LNCaP clone FGC (cell line): ENCODE data around the gene MYEOV.

Source experiments
- DNase-seq: peaks from one replicate; pipeline ENCODE4 v3.0.0-alpha.2; 2011; ENCODE audit warnings: low read depth
- H3K4me3 ChIP-seq: 2 replicates; pipeline ENCODE4 v1.5.1; 2011; ENCODE audit warnings: mild to moderate bottlenecking, low read depth, low read length, control low read depth
- TF ChIP-seq, protein P1 (sequence below): IDR thresholded peaks from 2 replicates; pipeline ENCODE4 v1.5.1; 2012; ENCODE audit warnings: mild to moderate bottlenecking; ENCODE audit not compliant: control insufficient read depth, insufficient read depth; ENCODE audit errors: extremely low read depth

Gene MYEOV

DNA sequence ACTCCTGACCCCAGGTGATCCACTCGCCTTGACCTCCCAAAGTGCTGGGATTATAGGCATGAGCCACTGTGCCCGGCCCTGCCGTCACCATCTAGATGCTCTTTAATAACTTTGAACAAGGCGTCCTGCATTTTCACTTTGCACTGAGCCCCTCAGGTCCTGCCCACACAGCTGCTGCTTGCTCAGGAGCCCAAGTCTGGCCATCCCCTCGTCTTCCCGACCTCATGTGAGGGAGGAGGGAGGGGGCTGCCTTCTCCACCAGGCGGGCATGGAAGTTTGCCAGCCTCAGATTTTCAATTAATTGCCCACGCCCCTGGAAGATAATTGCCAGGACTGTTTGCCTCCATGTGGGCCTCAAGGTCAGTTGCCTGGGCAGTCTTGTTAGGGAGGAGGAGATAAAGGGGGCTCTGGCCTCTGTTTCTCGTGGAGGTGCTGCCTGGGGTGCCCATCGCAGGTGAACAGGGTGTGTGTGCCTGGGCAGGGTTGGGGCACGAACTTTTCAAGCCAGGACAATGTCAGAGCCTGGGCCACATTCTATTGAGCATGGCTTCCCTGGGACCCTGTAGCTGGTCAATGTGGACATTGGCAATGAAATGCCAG is 27.9 kb upstream of the MYEOV start:
- TF ChIP-seq, protein P1, sequence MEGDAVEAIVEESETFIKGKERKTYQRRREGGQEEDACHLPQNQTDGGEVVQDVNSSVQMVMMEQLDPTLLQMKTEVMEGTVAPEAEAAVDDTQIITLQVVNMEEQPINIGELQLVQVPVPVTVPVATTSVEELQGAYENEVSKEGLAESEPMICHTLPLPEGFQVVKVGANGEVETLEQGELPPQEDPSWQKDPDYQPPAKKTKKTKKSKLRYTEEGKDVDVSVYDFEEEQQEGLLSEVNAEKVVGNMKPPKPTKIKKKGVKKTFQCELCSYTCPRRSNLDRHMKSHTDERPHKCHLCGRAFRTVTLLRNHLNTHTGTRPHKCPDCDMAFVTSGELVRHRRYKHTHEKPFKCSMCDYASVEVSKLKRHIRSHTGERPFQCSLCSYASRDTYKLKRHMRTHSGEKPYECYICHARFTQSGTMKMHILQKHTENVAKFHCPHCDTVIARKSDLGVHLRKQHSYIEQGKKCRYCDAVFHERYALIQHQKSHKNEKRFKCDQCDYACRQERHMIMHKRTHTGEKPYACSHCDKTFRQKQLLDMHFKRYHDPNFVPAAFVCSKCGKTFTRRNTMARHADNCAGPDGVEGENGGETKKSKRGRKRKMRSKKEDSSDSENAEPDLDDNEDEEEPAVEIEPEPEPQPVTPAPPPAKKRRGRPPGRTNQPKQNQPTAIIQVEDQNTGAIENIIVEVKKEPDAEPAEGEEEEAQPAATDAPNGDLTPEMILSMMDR: no peak
- no peak for DNase-seq
- H3K4me3 ChIP-seq: no peak overlapping the region

DNA sequence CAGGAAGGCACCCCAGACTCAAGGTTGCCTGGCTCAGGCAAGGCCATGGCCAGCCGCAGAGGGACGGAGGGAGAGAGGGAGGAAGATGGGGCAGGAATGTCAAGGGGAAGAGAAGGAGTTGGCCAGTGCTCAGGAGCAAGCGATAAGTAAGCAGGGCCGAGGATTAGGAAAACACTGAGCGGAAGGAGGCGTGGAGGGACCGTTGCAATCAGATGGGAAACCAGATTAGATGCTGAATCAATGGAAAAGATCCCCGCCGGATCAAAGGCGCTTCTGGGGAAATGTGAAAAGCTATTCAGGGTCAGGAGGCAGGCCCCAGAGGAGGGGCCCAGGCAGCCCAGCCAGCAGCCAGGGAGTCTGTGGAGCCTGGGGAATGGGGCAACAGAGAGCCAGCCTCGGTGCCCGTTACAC is 26.6 kb upstream of the MYEOV start:
- TF ChIP-seq, protein P1: no peak
- DNase-seq: no peak
- no peak overlapping the region for H3K4me3 ChIP-seq

DNA sequence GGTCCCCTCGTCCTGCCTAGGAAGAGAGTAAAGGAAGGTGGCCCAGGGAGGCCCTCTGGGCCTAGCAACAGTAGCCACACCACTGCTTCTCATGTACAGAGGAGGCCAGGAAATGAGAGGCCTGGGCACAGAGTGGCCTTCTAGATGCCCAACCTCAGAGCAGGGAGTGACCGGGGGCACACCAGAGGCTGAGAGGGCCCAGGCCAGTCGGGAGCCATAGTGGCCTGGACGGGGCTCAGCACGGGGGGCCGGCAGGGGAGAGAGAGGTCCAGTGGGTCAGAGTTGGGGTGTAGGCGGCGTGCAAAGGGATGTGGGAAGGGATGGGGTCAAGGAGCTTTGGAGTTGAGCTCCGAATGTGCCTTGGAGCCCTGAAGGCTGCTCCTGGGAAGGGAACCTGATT is 25.0 kb upstream of the MYEOV start:
- TF ChIP-seq, protein P1: no peak
- no peak for DNase-seq
- H3K4me3 ChIP-seq: no peak overlapping the region

DNA sequence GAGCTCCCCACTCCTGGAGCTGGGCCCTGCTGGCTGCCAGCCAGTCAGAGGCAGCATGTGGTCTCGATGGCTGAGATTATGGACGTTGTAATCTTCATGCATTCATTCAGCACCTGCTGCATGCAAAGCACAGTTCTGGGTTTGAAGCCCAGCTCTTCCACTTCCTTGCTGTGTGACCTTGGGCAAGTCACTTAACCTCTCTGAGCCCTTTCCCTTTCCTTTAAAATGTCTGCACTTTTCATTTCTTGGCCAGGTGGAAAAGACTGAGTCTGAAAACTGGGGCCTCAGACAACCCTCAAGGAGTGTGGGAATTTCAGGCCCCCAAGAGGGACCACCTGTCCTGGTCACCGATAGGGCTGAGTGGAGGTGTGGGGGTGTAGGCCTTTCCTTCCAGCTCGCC is 24.6 kb upstream of the MYEOV start:
- H3K4me3 ChIP-seq: no peak overlapping the region
- TF ChIP-seq, protein P1: no peak
- DNase-seq: no peak

DNA sequence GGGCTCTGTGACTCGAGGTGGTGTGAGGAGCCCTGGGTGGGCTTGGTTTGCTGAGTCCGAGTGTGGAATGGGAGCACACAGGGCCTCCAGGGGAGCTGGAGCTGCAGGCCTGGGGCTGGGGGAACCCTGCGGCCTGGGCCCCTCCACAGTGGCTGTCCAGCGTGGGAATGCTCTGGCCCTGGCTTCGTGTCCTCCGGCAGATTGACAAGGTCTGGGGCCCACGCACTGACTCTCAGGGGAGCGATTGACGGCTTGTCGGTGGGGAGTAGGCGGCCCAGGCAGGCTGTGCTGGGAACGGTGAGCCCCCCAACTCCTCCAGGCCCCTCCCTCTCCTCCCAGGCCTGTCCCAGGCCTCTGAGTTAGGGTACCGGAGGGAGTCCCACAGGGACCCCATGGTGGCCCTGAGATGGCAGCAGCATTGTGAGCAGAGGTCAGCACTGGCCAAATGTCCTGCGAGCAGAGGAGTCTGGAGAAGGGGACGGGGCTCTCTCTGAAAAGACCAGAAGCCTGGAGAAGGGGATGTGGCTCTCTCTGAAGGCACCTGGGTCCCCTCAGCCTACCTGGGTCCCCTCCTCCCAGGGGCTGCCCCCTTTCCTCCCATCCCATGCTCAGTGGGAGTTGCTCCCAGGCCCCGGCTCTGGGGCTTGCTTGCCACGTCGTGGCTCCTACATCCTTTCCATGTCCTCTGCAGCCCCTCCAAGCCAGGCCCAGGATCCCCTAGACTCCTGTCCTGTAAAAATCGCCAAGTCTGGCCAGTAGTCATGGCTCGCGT is 23.8 kb upstream of the MYEOV start:
- DNase-seq: no peak
- TF ChIP-seq, protein P1: no peak
- H3K4me3 ChIP-seq: no peak overlapping the region

DNA sequence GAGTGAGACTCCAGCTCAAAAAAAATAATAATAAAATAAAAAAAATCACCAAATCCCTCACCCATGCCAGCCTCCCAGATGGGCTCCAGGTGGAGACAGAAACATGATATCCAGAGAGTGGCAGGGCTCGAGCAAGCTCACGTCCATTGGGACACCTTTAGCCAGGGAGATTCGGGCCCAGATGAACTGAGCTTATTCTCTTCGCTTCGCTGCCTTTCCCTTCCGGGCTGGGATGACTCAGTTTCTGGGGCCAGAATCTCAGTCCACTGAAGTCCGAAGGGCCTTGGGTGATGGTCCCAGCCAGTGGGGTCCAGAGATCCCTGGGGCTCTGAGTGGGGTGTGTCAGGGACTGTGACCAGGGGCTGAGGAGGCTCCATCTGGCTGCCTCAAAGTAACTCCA is 23.0 kb upstream of the MYEOV start:
- TF ChIP-seq, protein P1: no peak
- H3K4me3 ChIP-seq: no peak overlapping the region

More for the DNA sequence above, 23.0 kb upstream of the MYEOV start:
- no peak for DNase-seq
